NB4 (cell line): ENCODE results near the gene ULK3.

Experiments used
- DNase-seq: peaks from one replicate; pipeline ENCODE4 v3.0.0; 2010; ENCODE audit warnings: low read depth
- H3K4me3 ChIP-seq: one replicate; pipeline ENCODE4 v1.5.1; 2011; ENCODE audit warnings: mild to moderate bottlenecking, low read depth, low read length, moderate library complexity
- MYC ChIP-seq: IDR thresholded peaks from 2 replicates; pipeline ENCODE4 v1.6.1; 2011; ENCODE audit warnings: low read depth, low read length
- POLR2A ChIP-seq: IDR thresholded peaks from 2 replicates; pipeline ENCODE4 v1.6.1; 2011; ENCODE audit warnings: mild to moderate bottlenecking; ENCODE audit not compliant: insufficient read length; ENCODE audit errors: extremely low read depth
- TF ChIP-seq, protein P1 (sequence below): IDR thresholded peaks from 2 replicates; pipeline ENCODE4 v1.6.1; 2011; ENCODE audit warnings: low read depth, low read length
- TF ChIP-seq, protein P2 (sequence below): IDR thresholded peaks from one replicate; pipeline ENCODE4 v1.5.1; 2012; ENCODE audit warnings: low read depth, low read length

ULK3 gene

GRCh38 chr15:74791007-74791406 lies 51.9 kb downstream of the ULK3 start:
- TF ChIP-seq, protein P1, sequence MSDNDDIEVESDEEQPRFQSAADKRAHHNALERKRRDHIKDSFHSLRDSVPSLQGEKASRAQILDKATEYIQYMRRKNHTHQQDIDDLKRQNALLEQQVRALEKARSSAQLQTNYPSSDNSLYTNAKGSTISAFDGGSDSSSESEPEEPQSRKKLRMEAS, result no peak
- TF ChIP-seq MYC (no peak), POLR2A (no peak)
- TF ChIP-seq, protein P2, sequence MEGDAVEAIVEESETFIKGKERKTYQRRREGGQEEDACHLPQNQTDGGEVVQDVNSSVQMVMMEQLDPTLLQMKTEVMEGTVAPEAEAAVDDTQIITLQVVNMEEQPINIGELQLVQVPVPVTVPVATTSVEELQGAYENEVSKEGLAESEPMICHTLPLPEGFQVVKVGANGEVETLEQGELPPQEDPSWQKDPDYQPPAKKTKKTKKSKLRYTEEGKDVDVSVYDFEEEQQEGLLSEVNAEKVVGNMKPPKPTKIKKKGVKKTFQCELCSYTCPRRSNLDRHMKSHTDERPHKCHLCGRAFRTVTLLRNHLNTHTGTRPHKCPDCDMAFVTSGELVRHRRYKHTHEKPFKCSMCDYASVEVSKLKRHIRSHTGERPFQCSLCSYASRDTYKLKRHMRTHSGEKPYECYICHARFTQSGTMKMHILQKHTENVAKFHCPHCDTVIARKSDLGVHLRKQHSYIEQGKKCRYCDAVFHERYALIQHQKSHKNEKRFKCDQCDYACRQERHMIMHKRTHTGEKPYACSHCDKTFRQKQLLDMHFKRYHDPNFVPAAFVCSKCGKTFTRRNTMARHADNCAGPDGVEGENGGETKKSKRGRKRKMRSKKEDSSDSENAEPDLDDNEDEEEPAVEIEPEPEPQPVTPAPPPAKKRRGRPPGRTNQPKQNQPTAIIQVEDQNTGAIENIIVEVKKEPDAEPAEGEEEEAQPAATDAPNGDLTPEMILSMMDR, result no peak
- DNase-seq, result no peak
- H3K4me3 ChIP-seq, result peak overlapping the region; percentile 18

DNA sequence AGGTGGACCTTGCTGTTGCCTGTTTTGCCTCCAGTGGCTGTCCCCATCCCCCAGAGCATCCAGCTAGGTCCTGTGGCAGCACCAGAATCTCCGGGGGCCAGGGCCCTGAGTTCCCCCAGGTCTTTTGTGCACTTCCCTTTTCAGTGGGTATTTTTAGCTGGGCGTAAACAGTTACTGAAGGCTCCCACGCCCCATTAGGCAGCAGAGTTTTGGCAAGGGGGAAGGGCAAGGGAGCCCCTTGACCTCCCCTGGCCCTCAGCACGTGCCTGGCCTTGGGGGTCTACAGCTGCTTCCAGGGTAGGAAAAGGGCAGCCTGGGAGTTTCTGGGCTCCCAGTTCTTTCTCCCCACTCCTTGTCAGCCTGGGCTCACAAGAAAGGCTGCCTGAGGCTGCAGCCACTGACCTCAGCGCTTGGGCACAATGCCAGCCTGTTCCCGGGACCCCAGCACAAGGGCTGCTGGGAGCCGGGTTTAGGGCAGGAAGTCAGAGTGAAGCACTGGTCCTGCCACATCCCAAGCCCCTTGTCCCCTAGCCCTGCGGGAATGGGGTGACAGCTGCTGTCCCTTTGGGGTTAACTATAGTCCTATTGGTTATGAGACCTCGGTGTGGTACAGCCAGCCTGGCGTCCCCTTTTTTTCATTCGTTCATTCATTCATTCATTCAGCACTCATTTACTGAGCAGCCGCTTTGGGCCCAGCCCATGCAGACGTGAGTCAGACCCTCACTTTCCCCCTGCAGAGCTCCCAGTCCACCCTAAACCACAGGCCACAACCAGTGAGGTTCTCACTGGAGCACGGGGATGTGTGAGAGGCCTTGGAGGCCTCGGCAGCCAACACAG lies 52.7 kb downstream of the ULK3 start:
- TF ChIP-seq, protein P2, result no peak
- TF ChIP-seq MYC (peak; percentile 97), POLR2A (no peak)
- TF ChIP-seq, protein P1, result peak; percentile 84
- DNase-seq, result peak; percentile 94
- H3K4me3 ChIP-seq, result peak overlapping the region; percentile 35

DNA sequence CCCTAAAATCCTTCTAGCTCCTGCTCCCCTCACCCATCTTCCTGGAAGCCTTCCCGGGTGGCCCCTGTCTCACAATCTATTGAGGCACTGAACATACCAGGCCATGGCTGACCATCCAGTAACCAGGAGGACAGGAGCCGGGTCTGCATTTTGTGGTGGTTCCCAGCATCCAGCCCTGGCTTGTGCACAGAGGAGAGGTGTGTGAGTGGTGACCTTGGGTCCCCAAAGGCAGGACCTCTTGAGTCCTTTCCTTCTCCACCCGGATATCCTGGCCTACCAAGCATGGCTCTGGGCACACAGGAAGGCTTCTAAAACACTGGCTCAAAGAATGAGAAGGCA lies 53.2 kb downstream of the ULK3 start:
- no peak for TF ChIP-seq MYC
- TF ChIP-seq, protein P2, result no peak
- TF ChIP-seq, protein P1, result no peak
- no peak for TF ChIP-seq POLR2A
- peak overlapping the region; percentile 35 for H3K4me3 ChIP-seq

DNA sequence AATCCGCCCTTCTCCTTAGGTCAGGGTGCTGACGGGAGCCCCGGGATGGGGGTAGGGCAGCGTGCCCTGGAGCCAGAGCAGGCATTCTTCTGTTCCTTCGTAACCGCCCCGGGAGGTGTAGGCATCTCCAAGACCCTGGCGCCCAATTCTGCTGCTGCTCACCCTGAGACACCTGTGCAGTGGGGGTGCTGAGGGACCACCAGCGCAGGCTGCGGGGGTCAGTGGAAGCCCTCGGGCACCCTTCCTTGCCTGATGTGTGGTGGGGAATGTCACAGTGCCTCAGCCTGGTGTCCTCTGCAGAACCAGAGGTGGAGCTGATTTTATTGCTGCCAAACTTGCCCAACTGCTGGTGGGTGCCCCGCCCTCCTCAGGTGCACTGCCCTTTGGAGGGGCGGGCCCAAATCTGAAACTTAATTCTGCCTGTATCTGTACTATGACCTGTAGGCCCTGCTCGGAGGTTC lies 53.8 kb downstream of the ULK3 start:
- H3K4me3 ChIP-seq, result peak overlapping the region; percentile 35
- DNase-seq, result no peak
- TF ChIP-seq, protein P1, result no peak
- TF ChIP-seq MYC (no peak), POLR2A (no peak)
- TF ChIP-seq, protein P2, result no peak

More for the DNA sequence above, 53.2 kb downstream of the ULK3 start:
- no peak for DNase-seq

DNA sequence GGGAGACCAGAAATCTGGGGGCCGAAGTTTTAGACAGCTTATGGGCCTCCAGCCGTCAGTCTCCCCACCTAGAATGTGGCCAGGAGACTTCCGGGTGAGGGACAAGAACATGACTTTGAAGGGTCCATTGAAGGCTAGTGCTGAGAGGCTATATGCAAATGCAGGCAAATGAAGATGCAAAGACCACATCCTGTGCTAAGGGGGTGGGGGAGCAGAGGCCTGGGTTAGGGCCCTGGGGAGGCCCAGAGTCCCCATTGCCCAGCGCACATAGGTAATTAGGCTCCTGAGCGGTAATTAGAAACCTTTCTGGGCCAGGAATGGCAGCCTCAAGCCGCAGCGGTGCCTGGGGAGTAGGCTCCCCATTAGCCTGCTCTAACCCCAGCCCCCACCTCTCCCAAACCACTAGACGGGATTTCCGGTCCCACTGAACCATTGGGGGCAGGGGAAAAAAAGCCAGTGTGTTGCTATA lies 54.2 kb downstream of the ULK3 start:
- H3K4me3 ChIP-seq, result peak overlapping the region; percentile 44
- peak; percentile 77 for DNase-seq
- TF ChIP-seq POLR2A (no peak), MYC (no peak; the same call in 1 of the 2 replicates)
- TF ChIP-seq, protein P2, result no peak
- TF ChIP-seq, protein P1, result peak; percentile 12; the same call in 1 of the 2 replicates
